Neural crest cell (in vitro differentiated cells): Measurements from ENCODE around the gene SIK3. TPM values are rescaled to one million over a fixed set of nuclear protein-coding genes. Genes with fewer than 3 reads are reported as not detected.
A peak's percentile ranks its signal among the peaks of the same experiment; 100 is the strongest.

ENCODE experiments used
- DNase-seq: peaks from one replicate; pipeline ENCODE4 v3.0.0; 2021; ENCODE audit warnings: low read depth, mixed read lengths, low spot score
- H3K27ac Mint-ChIP-seq: one replicate; pipeline ENCODE4 v1.8.0; 2021; ENCODE audit warnings: mild to moderate bottlenecking, mixed read lengths; ENCODE audit not compliant: unreplicated experiment
- H3K27me3 Mint-ChIP-seq: 2 replicates; pipeline ENCODE4 v1.8.0; 2021; ENCODE audit warnings: low read depth, mild to moderate bottlenecking, mixed read lengths
- H3K36me3 Mint-ChIP-seq: 2 replicates; pipeline ENCODE4 v1.8.0; 2021; ENCODE audit warnings: low read depth, mild to moderate bottlenecking, mixed read lengths
- H3K4me1 Mint-ChIP-seq: 2 replicates; pipeline ENCODE4 v1.8.0; 2021; ENCODE audit warnings: mixed read lengths
- H3K4me3 Mint-ChIP-seq: one replicate; pipeline ENCODE4 v1.8.0; 2021; ENCODE audit warnings: mild to moderate bottlenecking, mixed read lengths
- H3K9me3 Mint-ChIP-seq: 2 replicates; pipeline ENCODE4 v1.8.0; 2021; ENCODE audit warnings: mixed read lengths
- CTCF ChIP-seq: fragments of 200-600 bp; sonication (generic); conservative IDR thresholded peaks from 2 replicates; pipeline ENCODE4 v1.5.0; 2021; ENCODE audit warnings: antibody characterized with exemption, mild to moderate bottlenecking
- total RNA-seq: library from RNA; stranded (reverse); gene quantifications from 2 replicates; pipeline ENCODE4 v1.2.1, GENCODE V29; 2021

Gene SIK3
- total RNA-seq, 1 donor from 2014 or later = 39.7 TPM

- Mint-ChIP-seq H3K27ac (no peak overlapping the region), H3K36me3 (no peaks in the 10 kb centered on the region), H3K27me3 (no peaks in the 10 kb centered on the region), H3K4me1 (peaks cover 5% of the 10 kb centered on the region), H3K9me3 (no peaks in the 10 kb centered on the region), H3K4me3 (no peak overlapping the region)
- no peak for TF ChIP-seq CTCF
- no peak for DNase-seq
Observed at GRCh38 chr11:117110294-117110950, 12.2 kb upstream of the SIK3 start.

GRCh38 chr11:117107701-117108590, 9.7 kb upstream of the SIK3 start:
- Mint-ChIP-seq H3K4me1 (peaks cover 5% of the 10 kb centered on the region), H3K4me3 (no peak overlapping the region), H3K36me3 (no peaks in the 10 kb centered on the region), H3K27me3 (no peaks in the 10 kb centered on the region), H3K27ac (no peak overlapping the region), H3K9me3 (no peaks in the 10 kb centered on the region)
- no peak for DNase-seq
- TF ChIP-seq CTCF = no peak

- Mint-ChIP-seq H3K4me3 (peak overlapping the region; percentile 73), H3K27me3 (no peaks in the 10 kb centered on the region), H3K36me3 (no peaks in the 10 kb centered on the region), H3K4me1 (peaks cover 36% of the 10 kb centered on the region), H3K9me3 (no peaks in the 10 kb centered on the region), H3K27ac (no peak overlapping the region)
- DNase-seq = no peak
- no peak for TF ChIP-seq CTCF
Observed at GRCh38 chr11:117100556-117100955, 2.3 kb upstream of the SIK3 start.

GRCh38 chr11:117099696-117100095, 1.5 kb upstream of the SIK3 start:
- Mint-ChIP-seq H3K4me1 (peaks cover 45% of the 10 kb centered on the region), H3K27ac (peak overlapping the region; percentile 69), H3K9me3 (no peaks in the 10 kb centered on the region), H3K36me3 (no peaks in the 10 kb centered on the region), H3K4me3 (peak overlapping the region; percentile 94), H3K27me3 (no peaks in the 10 kb centered on the region)
- no peak for TF ChIP-seq CTCF
- no peak for DNase-seq

GRCh38 chr11:117097389-117098268, 599 bp downstream of the SIK3 start:
- H3K4me1 Mint-ChIP-seq = peaks cover 46% of the 10 kb centered on the region
- no peaks in the 10 kb centered on the region for H3K27me3 Mint-ChIP-seq
- H3K9me3 Mint-ChIP-seq = no peaks in the 10 kb centered on the region
- H3K4me3 Mint-ChIP-seq = peak overlapping the region; percentile 100
- no peaks in the 10 kb centered on the region for H3K36me3 Mint-ChIP-seq
- H3K27ac Mint-ChIP-seq = peak overlapping the region; percentile 97
- no peak for DNase-seq
- no peak for TF ChIP-seq CTCF
